Heart right ventricle (tissue), 16 donors: Measurements from ENCODE around the gene PTPRE. TPM values are rescaled to one million over a fixed set of nuclear protein-coding genes. Genes with fewer than 3 reads are reported as not detected.

Experiments used
- ATAC-seq, 8 donors: fragments of 200-7000 bp; cut with Tn5 transposase; one replicate each; pipeline ENCODE4 v1.9.1; 2020; ENCODE audit warnings: mild to moderate bottlenecking in 8 of 8, moderate library complexity in 8 of 8, moderate number of reproducible peaks in 1 of 8
- DNase-seq, 2 donors: peaks; one replicate each; pipeline ENCODE4 v3.0.0-alpha.2; 2020
- H3K27ac ChIP-seq, 10 donors: fragments of 200-600 bp; sonication (generic) in 2 of 10; one replicate each; pipeline versions ENCODE4 v1.5.0 to v1.8.0; 2020 to 2022; ENCODE audit warnings: mild to moderate bottlenecking in 3 of 10
- H3K27me3 ChIP-seq, 7 donors: fragments of 200-600 bp; one replicate each; pipeline ENCODE4 v1.8.0; 2021 to 2022; ENCODE audit warnings: mild to moderate bottlenecking in 2 of 7
- H3K36me3 ChIP-seq, 9 donors: fragments of 200-600 bp; sonication (generic) in 1 of 9; one replicate each; pipeline versions ENCODE4 v1.5.0 to v1.8.0; 2020 to 2022; ENCODE audit warnings: mild to moderate bottlenecking in 2 of 9
- H3K4me1 ChIP-seq, 9 donors: fragments of 200-600 bp; sonication (generic) in 1 of 9; one replicate each; pipeline versions ENCODE4 v1.5.0 to v1.8.0; 2020 to 2022; ENCODE audit warnings: mild to moderate bottlenecking in 4 of 9
- H3K4me3 ChIP-seq, 10 donors: fragments of 200-600 bp; sonication (generic) in 2 of 10; one replicate each; pipeline versions ENCODE4 v1.5.0 to v1.8.0; 2020 to 2022; ENCODE audit warnings: mild to moderate bottlenecking in 7 of 10, moderate library complexity in 2 of 10
- H3K9me3 ChIP-seq, 11 donors: fragments of 200-600 bp in 10 of 11; sonication (generic) in 2 of 11; one replicate each; pipeline versions ENCODE4 v1.5.0 to v1.8.0; 2013 to 2022; ENCODE audit warnings: mild to moderate bottlenecking in 2 of 11, control low read depth in 1 of 11, moderate library complexity in 1 of 11
- CTCF ChIP-seq, 9 donors: fragments of 200-600 bp; sonication (generic) in 2 of 9; IDR thresholded peaks; one replicate each; pipeline versions ENCODE4 v1.5.0 to v1.8.0; 2021 to 2022; ENCODE audit warnings: antibody characterized with exemption in 9 of 9, mild to moderate bottlenecking in 5 of 9, moderate library complexity in 1 of 9
- WGBS, 2 donors: extraction: QIAGEN DNeasy Blood & Tissue Kit; methylation state at CpG; one replicate each; pipeline ENCODE4 v1.1.7; 2013; ENCODE audit warnings: inconsistent platforms in 1 of 2; 5-methylcytosine and 5-hydroxymethylcytosine counted together
- intact Hi-C, 10 donors: fragments of 100-400 bp; cut with DNase I; formaldehyde crosslinking; loops; one replicate each; pipeline versions ENCODE4 v1.11.1 to v1.14.2; 2022
- polyA plus RNA-seq, 2 donors: library from polyadenylated mRNA; stranded (reverse); fragments of 200-250 nt; gene quantifications; one replicate each; pipeline ENCODE4 v1.2.3, GENCODE V29; 2013
- total RNA-seq, 10 donors: library from RNA; stranded (reverse); fragmentation: NEBNext Ultra II Directional in 3 of 10; extraction: Animal tissue kit (Norgen Biotek cat#: 25700) in 3 of 10; gene quantifications; one replicate each; pipeline versions ENCODE4 v1.2.1 to v1.2.4, GENCODE V29; 2021 to 2023
- donor health status: Arrhythmogenic right ventricular cardiomyopathy.
- donor health status: ischemic (EF 13 %, LVEDD 7.1; RV severe dilation, severe dysfunction).
- donor health status: healthy with polysubstance abuse.
- donor health status: DM: no; HTN: yes; CAD: no.
- donor health status: DM: no; HTN: no; CAD: no.
- donor health status: ischemic (EF 25% LVEDD 6.9; RV normal size, moderate dysfunction).
- donor health status: ischemic (EF 25% LVEDD 5.7; RV mildly dilated, moderate dysfunction).
- donor health status: healthy.
- donor health status: DM: yes; HTN: yes; CAD: no.
- donor health status: Ischemic cardiomyopathy.
- donor health status: ischemic (EF 35%, LVEDD 5.7; RV mildly dilated, moderate dysfunction).
- donor health status: nonischemic (EF 11% LVEDD 7.7; RV severe dilation, severe dysfunction).
- donor health status: DM: yes; HTN: yes; CAD: no.
- donor health status: PGD.
- donor health status: ischemic (EF 29% LVEDD 5.4; RV normal size, mild dysfunction).
- donor health status: nonischemic (EF 23%, LVEDD 6.1; RV moderate dilation, normal function).

Gene PTPRE
- total and polyA plus RNA-seq, 12 donors, result 6.1 to 42.8 (median 22.1) TPM

GRCh38 chr10:127918572-127918971 is 11.7 kb downstream of the PTPRE start:
- no peak for TF ChIP-seq CTCF (IDR thresholded peaks at IDR 0.05)
- Histone ChIP-seq H3K4me3 (no peak overlapping the region), H3K36me3 (no peaks in the 10 kb centered on the region), H3K4me1 (peaks cover 16 to 73% (median 61%) of the 10 kb centered on the region in 9 donors), H3K9me3 (peaks cover 0 to 4% (median 0%) of the 10 kb centered on the region in 11 donors), H3K27me3 (no peaks in the 10 kb centered on the region), H3K27ac (peak overlapping the region in 6 of 10 donors; percentile 82 to 88 (median 85))
- ATAC-seq (peak in 2 of 8 donors; percentile 32 to 54), DNase-seq (peak in 1 of 2 donors; percentile 44)
- WGBS, 2 donors, result 70 to 78% methylated on average over 5 of the region's 5 CpGs
- intact Hi-C loops, result no loop called here

GRCh38 chr10:127919418-127920271 is 12.7 kb downstream of the PTPRE start:
- Histone ChIP-seq H3K27ac (peak overlapping the region; percentile 8 to 94 (median 83)), H3K36me3 (no peaks in the 10 kb centered on the region), H3K4me1 (peaks cover 16 to 73% (median 63%) of the 10 kb centered on the region in 9 donors), H3K4me3 (no peak overlapping the region), H3K27me3 (no peaks in the 10 kb centered on the region), H3K9me3 (peaks cover 0 to 4% (median 0%) of the 10 kb centered on the region in 11 donors)
- WGBS, 2 donors, result 35 to 44% methylated on average over 12 of the region's 12 CpGs
- intact Hi-C loops, result loop anchor here in 2 of 10 donors (10.0 kb wide), 1 partner anchor 55 kb away; no protein-coding TSS in a partner anchor
- TF ChIP-seq CTCF (IDR thresholded peaks at IDR 0.05), result peak in 6 of 9 donors; percentile 20 to 38 (median 28)
- ATAC-seq, result peak in 4 of 8 donors; percentile 17 to 51 (median 34)
- no peak for DNase-seq

GRCh38 chr10:127920306-127921074 is 13.6 kb downstream of the PTPRE start:
- Histone ChIP-seq H3K9me3 (peaks cover 0 to 4% (median 0%) of the 10 kb centered on the region in 11 donors), H3K4me1 (peaks cover 16 to 80% (median 71%) of the 10 kb centered on the region in 9 donors), H3K27ac (peak overlapping the region; percentile 8 to 94 (median 83)), H3K27me3 (no peaks in the 10 kb centered on the region), H3K36me3 (no peaks in the 10 kb centered on the region), H3K4me3 (no peak overlapping the region)
- DNase-seq, result no peak
- ATAC-seq, result no peak
- no peak for TF ChIP-seq CTCF (IDR thresholded peaks at IDR 0.05)
- intact Hi-C loops, result loop anchor here in 2 of 10 donors (10.0 kb wide), 1 partner anchor 54 kb away; no protein-coding TSS in a partner anchor
- 72 to 85% methylated on average over 11 of the region's 11 CpGs for WGBS, 2 donors
